ENCODE results near the gene SPON1. TPM values are rescaled to one million over a fixed set of nuclear protein-coding genes. Genes with fewer than 3 reads are reported as not detected.

SPON1 gene
- polyA plus RNA-seq, 2 of the 4 experiments (the other 2 are of a cell fraction) = not detected

DNA sequence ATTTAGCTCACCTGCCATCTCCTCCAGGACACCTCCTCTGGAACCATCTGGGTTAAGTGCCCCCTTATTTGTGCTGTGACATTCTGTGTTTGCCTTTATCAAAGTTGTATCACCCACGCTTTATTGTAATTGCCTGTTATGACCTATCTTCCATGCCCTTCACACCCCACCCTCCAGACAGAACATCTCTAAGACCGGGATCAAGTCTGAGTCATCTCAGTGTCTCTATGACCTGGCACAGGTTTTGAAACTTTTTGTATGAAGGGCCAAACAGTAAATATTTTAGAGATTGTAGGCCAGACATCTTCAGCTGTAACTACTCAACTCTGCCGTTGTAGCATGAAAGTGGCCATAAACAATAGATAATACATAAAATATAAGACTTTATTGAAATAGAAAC lies 161.8 kb downstream of the SPON1 start (continued):
- TF ChIP-seq NFE2L2 (conservative IDR thresholded peaks at IDR 0.05; ENCODE audit: low read length) = no peak
- TF ChIP-seq FOSB (CRISPR knock-in tag; IDR thresholded peaks at IDR 0.05) = no peak
- TF ChIP-seq POLR2A (IDR thresholded peaks at IDR 0.05; ENCODE audit: low read length) = no peak
- TF ChIP-seq SMC3 (IDR thresholded peaks at IDR 0.05) = no peak
- TF ChIP-seq KDM5A (IDR thresholded peaks at IDR 0.05) = no peak
- no peak for TF ChIP-seq EHMT2 (IDR thresholded peaks at IDR 0.05; ENCODE audit: low read depth)
- no peak for TF ChIP-seq ZFP36 (IDR thresholded peaks at IDR 0.05; ENCODE audit: borderline replicate concordance, partially characterized antibody)
- no peak for TF ChIP-seq MAZ (IDR thresholded peaks at IDR 0.05; ENCODE audit: borderline replicate concordance, low read depth, low read length)

DNA sequence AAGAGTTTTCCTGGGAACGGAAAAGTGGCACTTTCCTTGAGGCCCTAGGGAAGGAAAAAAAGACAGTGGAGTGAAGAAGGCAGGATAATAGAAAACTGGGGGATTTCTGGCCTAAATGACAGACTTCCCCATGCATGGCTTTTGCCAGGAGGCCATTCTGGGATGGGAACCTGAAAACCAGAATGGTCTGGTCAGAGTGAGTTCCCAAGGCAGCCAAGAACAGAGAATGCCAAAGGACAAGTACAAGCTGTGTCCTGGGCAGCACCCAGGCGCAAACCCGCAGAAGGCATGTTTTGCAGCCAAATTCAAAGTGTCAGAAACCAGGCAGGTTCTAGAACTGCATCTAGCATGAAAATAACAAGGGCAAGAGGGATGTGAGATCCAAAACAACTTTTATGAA lies 162.4 kb downstream of the SPON1 start:
- Histone ChIP-seq H3K4me3 (no peak overlapping the region), H3K4me2 (no peak overlapping the region), H3K27ac (no peak overlapping the region), H3K4me1 (no peaks in the 10 kb centered on the region), H3K9me3 (no peaks in the 10 kb centered on the region)
- no peak for ATAC-seq
- ChIA-PET POLR2A (no interaction called here), CTCF (no interaction called here)
- FAIRE-seq = no peak
- 46% methylated on average over 3 of the region's 3 CpGs for WGBS (ENCODE audit: missing lambda C conversion rate)
- DNase-seq (ENCODE audit: low read depth in 1 of 2, low spot score in 1 of 2) = no peak
- no peak for TF ChIP-seq FOSB (CRISPR knock-in tag; IDR thresholded peaks at IDR 0.05)
- no peak for TF ChIP-seq RAD21 (conservative IDR thresholded peaks at IDR 0.05 in 1 of 2, IDR thresholded peaks at IDR 0.05 in 1 of 2)
- no peak for TF ChIP-seq HOXB13 (CRISPR knock-in tag; IDR thresholded peaks at IDR 0.05; ENCODE audit: low read depth)
- TF ChIP-seq BHLHE40 (IDR thresholded peaks at IDR 0.05; ENCODE audit: low read depth, low read length) = no peak
- no peak for TF ChIP-seq RCOR1 (IDR thresholded peaks at IDR 0.05; ENCODE audit: low read depth, low read length)
- TF ChIP-seq CBX2 (IDR thresholded peaks at IDR 0.05; ENCODE audit: borderline replicate concordance, low read depth) = no peak
- TF ChIP-seq MAFK (IDR thresholded peaks at IDR 0.05; ENCODE audit: partially characterized antibody) = no peak
- TF ChIP-seq, protein P1, sequence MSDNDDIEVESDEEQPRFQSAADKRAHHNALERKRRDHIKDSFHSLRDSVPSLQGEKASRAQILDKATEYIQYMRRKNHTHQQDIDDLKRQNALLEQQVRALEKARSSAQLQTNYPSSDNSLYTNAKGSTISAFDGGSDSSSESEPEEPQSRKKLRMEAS (IDR thresholded peaks at IDR 0.05) = no peak
- no peak for TF ChIP-seq ZFP36 (IDR thresholded peaks at IDR 0.05; ENCODE audit: borderline replicate concordance, partially characterized antibody)
- TF ChIP-seq KDM1A (IDR thresholded peaks at IDR 0.05; ENCODE audit: low read depth) = no peak
- TF ChIP-seq ZNF302 (CRISPR knock-in tag; IDR thresholded peaks at IDR 0.05) = no peak
- TF ChIP-seq, protein P2, sequence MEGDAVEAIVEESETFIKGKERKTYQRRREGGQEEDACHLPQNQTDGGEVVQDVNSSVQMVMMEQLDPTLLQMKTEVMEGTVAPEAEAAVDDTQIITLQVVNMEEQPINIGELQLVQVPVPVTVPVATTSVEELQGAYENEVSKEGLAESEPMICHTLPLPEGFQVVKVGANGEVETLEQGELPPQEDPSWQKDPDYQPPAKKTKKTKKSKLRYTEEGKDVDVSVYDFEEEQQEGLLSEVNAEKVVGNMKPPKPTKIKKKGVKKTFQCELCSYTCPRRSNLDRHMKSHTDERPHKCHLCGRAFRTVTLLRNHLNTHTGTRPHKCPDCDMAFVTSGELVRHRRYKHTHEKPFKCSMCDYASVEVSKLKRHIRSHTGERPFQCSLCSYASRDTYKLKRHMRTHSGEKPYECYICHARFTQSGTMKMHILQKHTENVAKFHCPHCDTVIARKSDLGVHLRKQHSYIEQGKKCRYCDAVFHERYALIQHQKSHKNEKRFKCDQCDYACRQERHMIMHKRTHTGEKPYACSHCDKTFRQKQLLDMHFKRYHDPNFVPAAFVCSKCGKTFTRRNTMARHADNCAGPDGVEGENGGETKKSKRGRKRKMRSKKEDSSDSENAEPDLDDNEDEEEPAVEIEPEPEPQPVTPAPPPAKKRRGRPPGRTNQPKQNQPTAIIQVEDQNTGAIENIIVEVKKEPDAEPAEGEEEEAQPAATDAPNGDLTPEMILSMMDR (IDR thresholded peaks at IDR 0.05) = no peak
- no peak for TF ChIP-seq HOXA7 (CRISPR knock-in tag; IDR thresholded peaks at IDR 0.05)

DNA sequence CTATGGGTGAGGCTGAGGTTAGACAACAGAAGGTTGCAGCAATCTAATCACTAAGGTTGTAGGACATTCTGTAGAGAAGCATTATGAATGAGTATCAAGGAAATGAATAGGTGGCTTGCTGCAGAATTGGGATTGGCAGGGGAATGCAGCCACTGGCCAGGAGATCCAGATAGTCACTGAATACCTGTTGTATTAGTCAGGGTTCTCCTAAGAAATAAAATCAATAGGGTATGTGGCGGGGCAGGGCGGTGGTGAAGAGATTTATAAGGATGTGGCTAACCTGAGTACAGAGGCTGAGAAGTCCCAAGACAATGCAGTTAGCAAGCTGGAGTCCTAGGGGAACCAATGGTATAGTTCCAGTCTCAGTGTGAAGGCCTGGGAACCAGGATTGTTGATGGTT lies 163.0 kb downstream of the SPON1 start:
- POLR2A ChIA-PET = no interaction called here
- FAIRE-seq (no peak), DNase-seq (ENCODE audit: low read depth in 1 of 2, low spot score in 1 of 2) (no peak), ATAC-seq (no peak)
- no peak overlapping the region for H3K27ac ChIP-seq
- no peak overlapping the region for H3K4me2 ChIP-seq
- H3K9me3 ChIP-seq = no peaks in the 10 kb centered on the region
- no peak overlapping the region for H3K4me3 ChIP-seq
- H3K4me1 ChIP-seq = no peaks in the 10 kb centered on the region
- CTCF ChIA-PET = interaction anchor here (0.9 to 2.5 kb wide), 3 partner anchors 23 to 169 kb away, joined by 3 to 8 read pairs (median 4); no protein-coding TSS in a partner anchor
- 49% methylated on average over 2 of the region's 2 CpGs for WGBS (ENCODE audit: missing lambda C conversion rate)
- TF ChIP-seq, protein P3, sequence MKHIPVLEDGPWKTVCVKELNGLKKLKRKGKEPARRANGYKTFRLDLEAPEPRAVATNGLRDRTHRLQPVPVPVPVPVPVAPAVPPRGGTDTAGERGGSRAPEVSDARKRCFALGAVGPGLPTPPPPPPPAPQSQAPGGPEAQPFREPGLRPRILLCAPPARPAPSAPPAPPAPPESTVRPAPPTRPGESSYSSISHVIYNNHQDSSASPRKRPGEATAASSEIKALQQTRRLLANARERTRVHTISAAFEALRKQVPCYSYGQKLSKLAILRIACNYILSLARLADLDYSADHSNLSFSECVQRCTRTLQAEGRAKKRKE (CRISPR knock-in tag; IDR thresholded peaks at IDR 0.05; ENCODE audit: low read depth) = no peak
- TF ChIP-seq SMC3 (IDR thresholded peaks at IDR 0.05) (no peak), NR3C1 (IDR thresholded peaks at IDR 0.05) (no peak), BHLHE40 (IDR thresholded peaks at IDR 0.05; ENCODE audit: low read depth, low read length) (no peak), RARB (CRISPR knock-in tag; IDR thresholded peaks at IDR 0.05) (no peak), HEYL (CRISPR knock-in tag; IDR thresholded peaks at IDR 0.05) (no peak), FOXS1 (CRISPR knock-in tag; IDR thresholded peaks at IDR 0.05) (no peak), PHF8 (IDR thresholded peaks at IDR 0.05; ENCODE audit: borderline replicate concordance, low read depth) (no peak), CHD4 (IDR thresholded peaks at IDR 0.05; ENCODE audit: borderline replicate concordance) (no peak), MYC (IDR thresholded peaks at IDR 0.05; ENCODE audit: borderline replicate concordance, low read length) (no peak)
- TF ChIP-seq, protein P4, sequence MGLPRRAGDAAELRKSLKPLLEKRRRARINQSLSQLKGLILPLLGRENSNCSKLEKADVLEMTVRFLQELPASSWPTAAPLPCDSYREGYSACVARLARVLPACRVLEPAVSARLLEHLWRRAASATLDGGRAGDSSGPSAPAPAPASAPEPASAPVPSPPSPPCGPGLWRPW (IDR thresholded peaks at IDR 0.05) = no peak
- TF ChIP-seq, protein P5, sequence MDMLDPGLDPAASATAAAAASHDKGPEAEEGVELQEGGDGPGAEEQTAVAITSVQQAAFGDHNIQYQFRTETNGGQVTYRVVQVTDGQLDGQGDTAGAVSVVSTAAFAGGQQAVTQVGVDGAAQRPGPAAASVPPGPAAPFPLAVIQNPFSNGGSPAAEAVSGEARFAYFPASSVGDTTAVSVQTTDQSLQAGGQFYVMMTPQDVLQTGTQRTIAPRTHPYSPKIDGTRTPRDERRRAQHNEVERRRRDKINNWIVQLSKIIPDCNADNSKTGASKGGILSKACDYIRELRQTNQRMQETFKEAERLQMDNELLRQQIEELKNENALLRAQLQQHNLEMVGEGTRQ (IDR thresholded peaks at IDR 0.05) = no peak
- TF ChIP-seq, protein P6, sequence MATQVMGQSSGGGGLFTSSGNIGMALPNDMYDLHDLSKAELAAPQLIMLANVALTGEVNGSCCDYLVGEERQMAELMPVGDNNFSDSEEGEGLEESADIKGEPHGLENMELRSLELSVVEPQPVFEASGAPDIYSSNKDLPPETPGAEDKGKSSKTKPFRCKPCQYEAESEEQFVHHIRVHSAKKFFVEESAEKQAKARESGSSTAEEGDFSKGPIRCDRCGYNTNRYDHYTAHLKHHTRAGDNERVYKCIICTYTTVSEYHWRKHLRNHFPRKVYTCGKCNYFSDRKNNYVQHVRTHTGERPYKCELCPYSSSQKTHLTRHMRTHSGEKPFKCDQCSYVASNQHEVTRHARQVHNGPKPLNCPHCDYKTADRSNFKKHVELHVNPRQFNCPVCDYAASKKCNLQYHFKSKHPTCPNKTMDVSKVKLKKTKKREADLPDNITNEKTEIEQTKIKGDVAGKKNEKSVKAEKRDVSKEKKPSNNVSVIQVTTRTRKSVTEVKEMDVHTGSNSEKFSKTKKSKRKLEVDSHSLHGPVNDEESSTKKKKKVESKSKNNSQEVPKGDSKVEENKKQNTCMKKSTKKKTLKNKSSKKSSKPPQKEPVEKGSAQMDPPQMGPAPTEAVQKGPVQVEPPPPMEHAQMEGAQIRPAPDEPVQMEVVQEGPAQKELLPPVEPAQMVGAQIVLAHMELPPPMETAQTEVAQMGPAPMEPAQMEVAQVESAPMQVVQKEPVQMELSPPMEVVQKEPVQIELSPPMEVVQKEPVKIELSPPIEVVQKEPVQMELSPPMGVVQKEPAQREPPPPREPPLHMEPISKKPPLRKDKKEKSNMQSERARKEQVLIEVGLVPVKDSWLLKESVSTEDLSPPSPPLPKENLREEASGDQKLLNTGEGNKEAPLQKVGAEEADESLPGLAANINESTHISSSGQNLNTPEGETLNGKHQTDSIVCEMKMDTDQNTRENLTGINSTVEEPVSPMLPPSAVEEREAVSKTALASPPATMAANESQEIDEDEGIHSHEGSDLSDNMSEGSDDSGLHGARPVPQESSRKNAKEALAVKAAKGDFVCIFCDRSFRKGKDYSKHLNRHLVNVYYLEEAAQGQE (IDR thresholded peaks at IDR 0.05) = no peak

Measured in A549 (cell line).